IPS-18a (cell line): ENCODE measurements around the gene CXCR2.
"Not testable (repeated sequence)": the region's sequence is repeated elsewhere in the genome, so short reads cannot be mapped to it uniquely, and the experiment has no call there.

ENCODE experiments used
- H3K27ac ChIP-seq: one replicate; pipeline ENCODE4 v1.5.1; 2013; ENCODE audit warnings: low read length
- H3K27me3 ChIP-seq: one replicate; pipeline ENCODE4 v1.6.1; 2013; ENCODE audit warnings: mild to moderate bottlenecking, low read length; ENCODE audit not compliant: control insufficient read depth, insufficient read depth
- H3K36me3 ChIP-seq: one replicate; pipeline ENCODE4 v1.6.1; 2013; ENCODE audit warnings: low read depth, low read length; ENCODE audit not compliant: control insufficient read depth
- H3K4me1 ChIP-seq: one replicate; pipeline ENCODE4 v1.6.1; 2013; ENCODE audit warnings: low read depth, low read length; ENCODE audit not compliant: control insufficient read depth
- H3K4me3 ChIP-seq: one replicate; pipeline ENCODE4 v1.5.1; 2013; ENCODE audit warnings: low read length
- H3K9ac ChIP-seq: one replicate; pipeline ENCODE4 v1.6.1; 2013; ENCODE audit warnings: mild to moderate bottlenecking, low read length, moderate library complexity
- H3K9me3 ChIP-seq: one replicate; pipeline ENCODE4 v1.6.1; 2013; ENCODE audit warnings: low read depth, low read length; ENCODE audit not compliant: control insufficient read depth

The CXCR2 gene

GRCh38 chr2:218095853-218096252 is 30.0 kb upstream of the CXCR2 start:
- no peak overlapping the region for H3K9ac ChIP-seq
- no peaks in the 10 kb centered on the region for H3K4me1 ChIP-seq
- no peak overlapping the region for H3K27ac ChIP-seq
- H3K36me3 ChIP-seq = no peaks in the 10 kb centered on the region
- no peaks in the 10 kb centered on the region for H3K9me3 ChIP-seq
- H3K27me3 ChIP-seq = no peaks in the 10 kb centered on the region
- H3K4me3 ChIP-seq = no peak overlapping the region

- Histone ChIP-seq H3K27me3 (no peaks in the 10 kb centered on the region), H3K36me3 (no peaks in the 10 kb centered on the region), H3K9ac (no peak overlapping the region), H3K27ac (no peak overlapping the region), H3K4me1 (no peaks in the 10 kb centered on the region), H3K9me3 (no peaks in the 10 kb centered on the region), H3K4me3 (no peak overlapping the region)
Observed at GRCh38 chr2:218097975-218098374, 27.9 kb upstream of the CXCR2 start.

DNA sequence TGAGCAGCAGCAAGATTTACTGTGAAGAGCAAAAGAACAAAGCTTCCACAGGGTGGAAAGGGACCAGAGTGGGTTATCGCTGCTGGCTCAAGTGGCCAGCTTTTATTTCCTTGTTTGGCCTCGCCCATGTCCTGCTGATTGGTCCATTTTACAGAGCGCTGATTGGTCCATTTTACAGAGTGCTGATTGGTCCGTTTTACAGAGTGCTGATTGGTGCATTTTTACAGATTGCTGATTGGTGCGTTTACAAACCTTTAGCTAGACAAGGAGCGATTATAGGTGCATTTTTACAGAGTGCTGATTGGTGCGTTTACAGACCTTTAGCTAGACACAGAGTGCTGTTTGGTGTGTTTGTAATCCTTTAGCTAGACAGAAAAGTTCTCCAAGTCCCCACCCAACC is 17.0 kb upstream of the CXCR2 start:
- H3K36me3 ChIP-seq, H3K9ac ChIP-seq, H3K27ac ChIP-seq, H3K27me3 ChIP-seq, H3K4me3 ChIP-seq, H3K9me3 ChIP-seq, H3K4me1 ChIP-seq: not testable (repeated sequence)

- H3K4me1 ChIP-seq = peaks cover 11% of the 10 kb centered on the region
- not testable (repeated sequence) for H3K4me3 ChIP-seq, H3K9ac ChIP-seq, H3K9me3 ChIP-seq, H3K27me3 ChIP-seq, H3K27ac ChIP-seq, H3K36me3 ChIP-seq
Observed at GRCh38 chr2:218121789-218122188, 4.0 kb upstream of the CXCR2 start.

GRCh38 chr2:218122286-218122685 is 3.5 kb upstream of the CXCR2 start:
- H3K9ac ChIP-seq, H3K27me3 ChIP-seq, H3K36me3 ChIP-seq, H3K27ac ChIP-seq, H3K9me3 ChIP-seq, H3K4me3 ChIP-seq: not testable (repeated sequence)
- H3K4me1 ChIP-seq = peaks cover 11% of the 10 kb centered on the region

DNA sequence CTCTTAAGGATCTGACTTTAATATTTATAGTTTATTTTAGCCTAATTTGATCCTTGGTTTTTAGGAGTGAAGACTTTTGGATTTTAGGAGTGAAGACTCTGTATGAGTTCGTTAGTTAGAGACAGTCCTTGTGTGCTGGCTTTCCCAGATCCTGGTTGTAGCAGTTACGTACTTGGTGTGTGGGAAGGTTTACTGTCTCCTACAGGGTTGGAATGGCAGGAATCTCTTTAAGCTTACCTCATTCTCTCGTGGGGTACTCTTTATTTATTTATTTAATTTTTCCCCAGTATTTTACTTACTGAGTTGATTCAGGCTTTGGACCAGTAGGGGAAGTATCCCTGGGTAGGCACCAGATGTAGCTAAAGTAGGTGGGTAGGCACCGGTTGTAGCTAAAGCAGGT is 1.8 kb upstream of the CXCR2 start:
- Histone ChIP-seq H3K9ac (no peak overlapping the region), H3K9me3 (no peaks in the 10 kb centered on the region), H3K4me3 (no peak overlapping the region), H3K36me3 (no peaks in the 10 kb centered on the region), H3K27ac (no peak overlapping the region), H3K27me3 (no peaks in the 10 kb centered on the region), H3K4me1 (peaks cover 11% of the 10 kb centered on the region)

- Histone ChIP-seq H3K27ac (no peak overlapping the region), H3K9me3 (no peaks in the 10 kb centered on the region), H3K36me3 (no peaks in the 10 kb centered on the region), H3K9ac (no peak overlapping the region), H3K4me1 (peaks cover 11% of the 10 kb centered on the region), H3K27me3 (no peaks in the 10 kb centered on the region), H3K4me3 (no peak overlapping the region)
Observed at GRCh38 chr2:218125095-218125494, 733 bp upstream of the CXCR2 start.

DNA sequence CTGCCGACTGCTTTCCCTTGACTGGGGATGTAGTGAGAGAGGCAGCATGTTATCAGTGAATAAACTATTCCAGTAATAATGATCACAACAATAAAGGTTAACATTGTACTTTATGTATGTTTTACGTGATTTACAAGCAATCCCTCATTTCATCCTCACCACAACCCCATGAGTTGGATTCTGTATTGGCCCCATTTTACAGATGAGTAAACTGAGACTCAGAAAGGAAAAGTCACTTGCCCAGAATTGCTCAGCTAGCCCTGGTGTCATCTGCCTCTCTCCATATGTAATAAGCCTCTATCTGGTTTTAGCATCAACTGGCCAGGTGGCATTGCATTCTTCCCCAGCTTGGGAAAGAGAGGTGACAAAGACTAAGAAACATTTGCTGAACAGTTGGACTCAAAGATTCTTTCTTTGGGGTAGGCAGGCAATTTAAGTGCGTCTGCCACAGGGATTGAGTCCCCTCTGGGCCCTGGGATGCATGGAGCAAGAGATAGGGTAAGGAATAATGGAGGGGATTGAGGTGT is 2.2 kb downstream of the CXCR2 start:
- Histone ChIP-seq H3K9ac (no peak overlapping the region), H3K27ac (no peak overlapping the region), H3K9me3 (no peaks in the 10 kb centered on the region), H3K36me3 (no peaks in the 10 kb centered on the region), H3K4me1 (peaks cover 11% of the 10 kb centered on the region), H3K4me3 (no peak overlapping the region), H3K27me3 (no peaks in the 10 kb centered on the region)

- Histone ChIP-seq H3K27me3 (no peaks in the 10 kb centered on the region), H3K9me3 (no peaks in the 10 kb centered on the region), H3K4me1 (peaks cover 11% of the 10 kb centered on the region), H3K4me3 (no peak overlapping the region), H3K27ac (no peak overlapping the region), H3K9ac (no peak overlapping the region), H3K36me3 (no peaks in the 10 kb centered on the region)
Observed at GRCh38 chr2:218128781-218129457, 3.1 kb downstream of the CXCR2 start.

DNA sequence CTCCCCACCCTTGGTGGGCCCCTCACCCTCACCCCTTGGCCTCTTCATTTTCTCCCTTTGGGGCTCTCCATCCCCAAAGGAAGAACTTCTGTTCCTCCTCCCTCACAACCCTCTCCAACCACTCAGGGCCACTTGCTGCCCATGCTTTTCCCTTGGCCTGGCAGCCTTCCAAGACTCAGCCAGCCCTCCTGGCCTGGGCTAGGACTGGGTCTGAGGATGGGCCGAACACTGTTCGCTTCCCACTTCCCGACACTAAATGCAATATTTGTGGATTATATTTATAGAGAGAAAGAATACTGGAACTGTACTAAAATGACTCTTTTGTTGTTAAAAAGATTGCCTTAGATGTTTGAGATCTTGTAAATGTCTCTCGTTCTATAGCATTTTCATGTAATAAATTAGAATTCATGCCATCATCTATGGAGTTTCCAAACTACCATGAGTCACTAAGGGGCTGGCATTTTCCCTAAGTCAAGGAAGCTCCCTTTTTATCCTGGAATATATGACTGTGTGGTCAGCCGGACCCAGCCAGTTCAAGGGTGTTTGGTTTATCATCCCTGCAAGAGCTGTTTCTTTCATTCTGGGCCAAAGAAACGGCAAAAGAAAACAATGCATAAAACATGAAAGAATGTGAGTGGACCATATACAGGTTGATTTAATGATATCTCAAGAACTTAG is 3.8 kb downstream of the CXCR2 start:
- Histone ChIP-seq H3K9ac (no peak overlapping the region), H3K36me3 (no peaks in the 10 kb centered on the region), H3K27ac (no peak overlapping the region), H3K4me3 (no peak overlapping the region), H3K4me1 (peaks cover 11% of the 10 kb centered on the region), H3K9me3 (no peaks in the 10 kb centered on the region), H3K27me3 (no peaks in the 10 kb centered on the region)

- no peak overlapping the region for H3K27ac ChIP-seq
- no peaks in the 10 kb centered on the region for H3K9me3 ChIP-seq
- H3K36me3 ChIP-seq = no peaks in the 10 kb centered on the region
- H3K4me1 ChIP-seq = peaks cover 8% of the 10 kb centered on the region
- no peak overlapping the region for H3K9ac ChIP-seq
- H3K27me3 ChIP-seq = no peaks in the 10 kb centered on the region
- H3K4me3 ChIP-seq = no peak overlapping the region
Observed at GRCh38 chr2:218130377-218130776, 4.5 kb downstream of the CXCR2 start.

DNA sequence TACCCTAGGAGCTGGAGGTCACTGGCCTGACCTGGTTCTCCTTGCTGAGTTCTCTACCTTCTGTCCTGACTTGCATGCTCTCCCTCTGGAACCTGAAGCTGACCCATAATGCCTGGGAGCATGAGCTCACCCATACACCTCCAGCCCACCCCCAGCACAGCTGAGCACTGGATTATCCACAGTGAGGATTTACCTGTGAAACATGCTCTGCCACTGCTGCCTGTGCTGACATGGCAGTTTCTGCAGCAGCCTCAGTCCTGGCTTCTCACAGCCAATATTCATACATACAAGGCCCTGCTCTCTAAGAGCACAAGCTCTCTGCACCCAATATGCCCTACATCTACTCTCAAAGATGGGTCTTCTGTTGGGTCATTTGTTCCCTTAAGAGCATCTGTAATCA is 5.0 kb downstream of the CXCR2 start:
- Histone ChIP-seq H3K9me3 (no peaks in the 10 kb centered on the region), H3K9ac (no peak overlapping the region), H3K4me1 (peaks cover 5% of the 10 kb centered on the region), H3K27ac (no peak overlapping the region), H3K36me3 (no peaks in the 10 kb centered on the region), H3K27me3 (no peaks in the 10 kb centered on the region), H3K4me3 (no peak overlapping the region)
